Measurements from ENCODE around the gene TRPV4.

Gene TRPV4

DNA sequence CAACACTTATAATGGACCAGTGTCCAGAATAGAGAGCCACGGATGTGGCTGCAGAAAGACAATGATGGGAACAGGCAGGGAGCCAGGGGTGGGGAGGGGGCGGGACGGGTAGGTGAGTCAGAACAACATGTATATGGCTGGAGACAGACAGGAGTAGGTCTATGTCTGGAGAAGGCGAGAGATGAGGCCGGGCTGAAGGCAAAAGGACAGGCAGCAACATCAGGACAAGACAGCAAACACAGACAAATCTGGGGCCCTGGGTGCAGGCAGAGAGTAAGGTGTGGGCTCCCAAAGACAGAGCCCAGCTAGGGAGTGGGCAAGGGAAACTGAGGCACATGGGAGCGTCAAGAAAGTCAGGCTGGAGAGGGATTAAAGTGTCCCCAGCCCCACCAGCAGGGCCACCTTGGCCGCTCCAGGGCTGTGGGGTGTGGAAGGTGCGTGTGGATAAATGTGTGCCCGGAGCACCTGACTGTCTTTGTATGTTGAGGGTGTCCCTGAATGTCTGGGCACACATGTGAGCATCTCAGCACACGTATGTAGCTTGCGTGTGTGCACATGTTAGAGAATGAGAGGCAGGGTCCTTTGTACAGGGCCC lies 75.4 kb downstream of the TRPV4 start:
- no peak overlapping the region for H3K4me3 ChIP-seq (ENCODE audit: control insufficient read depth, low read depth, low read length)
- DNase-seq (ENCODE audit: low read depth): no peak
- TF ChIP-seq, protein P1, sequence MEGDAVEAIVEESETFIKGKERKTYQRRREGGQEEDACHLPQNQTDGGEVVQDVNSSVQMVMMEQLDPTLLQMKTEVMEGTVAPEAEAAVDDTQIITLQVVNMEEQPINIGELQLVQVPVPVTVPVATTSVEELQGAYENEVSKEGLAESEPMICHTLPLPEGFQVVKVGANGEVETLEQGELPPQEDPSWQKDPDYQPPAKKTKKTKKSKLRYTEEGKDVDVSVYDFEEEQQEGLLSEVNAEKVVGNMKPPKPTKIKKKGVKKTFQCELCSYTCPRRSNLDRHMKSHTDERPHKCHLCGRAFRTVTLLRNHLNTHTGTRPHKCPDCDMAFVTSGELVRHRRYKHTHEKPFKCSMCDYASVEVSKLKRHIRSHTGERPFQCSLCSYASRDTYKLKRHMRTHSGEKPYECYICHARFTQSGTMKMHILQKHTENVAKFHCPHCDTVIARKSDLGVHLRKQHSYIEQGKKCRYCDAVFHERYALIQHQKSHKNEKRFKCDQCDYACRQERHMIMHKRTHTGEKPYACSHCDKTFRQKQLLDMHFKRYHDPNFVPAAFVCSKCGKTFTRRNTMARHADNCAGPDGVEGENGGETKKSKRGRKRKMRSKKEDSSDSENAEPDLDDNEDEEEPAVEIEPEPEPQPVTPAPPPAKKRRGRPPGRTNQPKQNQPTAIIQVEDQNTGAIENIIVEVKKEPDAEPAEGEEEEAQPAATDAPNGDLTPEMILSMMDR (conservative IDR thresholded peaks at IDR 0.05; ENCODE audit: control insufficient read depth, insufficient read depth, low read depth, low read length): no peak

DNA sequence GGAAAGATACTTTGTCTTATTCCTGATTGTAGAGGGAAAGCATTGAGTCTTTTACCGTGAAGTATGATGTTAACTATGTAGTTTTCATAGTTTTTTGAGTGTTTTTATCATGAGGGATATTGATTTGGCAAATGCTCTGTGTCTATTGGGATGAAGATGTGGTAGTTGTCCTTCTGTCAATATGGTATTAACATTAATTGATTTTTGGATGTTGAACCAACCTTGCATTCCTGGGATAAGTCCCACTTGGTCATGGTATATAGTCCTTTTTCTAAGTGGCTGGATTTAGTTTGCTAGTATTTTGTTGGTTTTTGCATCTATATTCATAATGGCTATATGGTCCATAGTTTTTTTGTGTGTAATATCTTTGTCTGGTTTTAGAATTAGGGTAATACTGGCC lies 76.7 kb downstream of the TRPV4 start:
- no peak overlapping the region for H3K4me3 ChIP-seq (ENCODE audit: control insufficient read depth, low read depth, low read length)
- TF ChIP-seq, protein P1 (conservative IDR thresholded peaks at IDR 0.05; ENCODE audit: control insufficient read depth, insufficient read depth, low read depth, low read length): no peak

GRCh38 chr12:109753959-109754358 lies 79.2 kb downstream of the TRPV4 start:
- TF ChIP-seq, protein P1 (conservative IDR thresholded peaks at IDR 0.05; ENCODE audit: control insufficient read depth, insufficient read depth, low read depth, low read length): no peak
- H3K4me3 ChIP-seq (ENCODE audit: control insufficient read depth, low read depth, low read length): no peak overlapping the region
- DNase-seq (ENCODE audit: low read depth): no peak

More for the DNA sequence above, 76.7 kb downstream of the TRPV4 start:
- DNase-seq (ENCODE audit: low read depth): no peak

- TF ChIP-seq, protein P1 (conservative IDR thresholded peaks at IDR 0.05; ENCODE audit: control insufficient read depth, insufficient read depth, low read depth, low read length): no peak
- no peak overlapping the region for H3K4me3 ChIP-seq (ENCODE audit: control insufficient read depth, low read depth, low read length)
- no peak for DNase-seq (ENCODE audit: low read depth)
Measured at GRCh38 chr12:109753054-109753401, 80.2 kb downstream of the TRPV4 start.

- TF ChIP-seq, protein P1 (conservative IDR thresholded peaks at IDR 0.05; ENCODE audit: control insufficient read depth, insufficient read depth, low read depth, low read length): no peak
- no peak overlapping the region for H3K4me3 ChIP-seq (ENCODE audit: control insufficient read depth, low read depth, low read length)
- DNase-seq (ENCODE audit: low read depth): no peak
Measured at GRCh38 chr12:109752117-109753053, 80.8 kb downstream of the TRPV4 start.

- H3K4me3 ChIP-seq (ENCODE audit: control insufficient read depth, low read depth, low read length): no peak overlapping the region
- TF ChIP-seq, protein P1 (conservative IDR thresholded peaks at IDR 0.05; ENCODE audit: control insufficient read depth, insufficient read depth, low read depth, low read length): no peak
- no peak for DNase-seq (ENCODE audit: low read depth)
Measured at GRCh38 chr12:109744986-109745942, 87.9 kb downstream of the TRPV4 start.
